NCI-H1417 treated with DMSO at 0.1 percent for 48 hours (cell line): ENCODE measurements around the gene CHSY3.

ENCODE experiments used
- DNase-seq: peaks from one replicate; lab custom pipeline; 2025; lab: John Stamatoyannopoulos, UW

Gene CHSY3

GRCh38 chr5:129945774-129946270, 41.6 kb downstream of the CHSY3 start:
- no peak for DNase-seq

GRCh38 chr5:129951039-129951438, 46.8 kb downstream of the CHSY3 start:
- no peak for DNase-seq

- DNase-seq: no peak
Measured at GRCh38 chr5:129958581-129958980, 54.3 kb downstream of the CHSY3 start.

- DNase-seq: no peak
Measured at GRCh38 chr5:129960831-129961230, 56.6 kb downstream of the CHSY3 start.

GRCh38 chr5:129962506-129962905, 58.2 kb downstream of the CHSY3 start:
- DNase-seq: no peak

- no peak for DNase-seq
Measured at GRCh38 chr5:129963359-129963758, 59.1 kb downstream of the CHSY3 start.

GRCh38 chr5:129966071-129966470, 61.8 kb downstream of the CHSY3 start:
- no peak for DNase-seq

- DNase-seq: no peak
Measured at GRCh38 chr5:129971714-129972113, 67.4 kb downstream of the CHSY3 start.

- no peak for DNase-seq
Measured at GRCh38 chr5:129972465-129973141, 68.3 kb downstream of the CHSY3 start.

GRCh38 chr5:129973716-129974426, 69.6 kb downstream of the CHSY3 start:
- DNase-seq: no peak

GRCh38 chr5:129977810-129978209, 73.5 kb downstream of the CHSY3 start:
- DNase-seq: no peak

- DNase-seq: no peak
Measured at GRCh38 chr5:129978270-129978669, 74.0 kb downstream of the CHSY3 start.

GRCh38 chr5:129988453-129988852, 84.2 kb downstream of the CHSY3 start:
- no peak for DNase-seq

- DNase-seq: no peak
Measured at GRCh38 chr5:129991780-129992179, 87.5 kb downstream of the CHSY3 start.

- no peak for DNase-seq
Measured at GRCh38 chr5:129996896-129997295, 92.6 kb downstream of the CHSY3 start.

GRCh38 chr5:130000460-130000859, 96.2 kb downstream of the CHSY3 start:
- no peak for DNase-seq

GRCh38 chr5:130002183-130002582, 97.9 kb downstream of the CHSY3 start:
- no peak for DNase-seq

GRCh38 chr5:130002876-130003275, 98.6 kb downstream of the CHSY3 start:
- DNase-seq: no peak

GRCh38 chr5:130011986-130012385, 107.7 kb downstream of the CHSY3 start:
- no peak for DNase-seq

- DNase-seq: no peak
Measured at GRCh38 chr5:130017173-130017572, 112.9 kb downstream of the CHSY3 start.

- no peak for DNase-seq
Measured at GRCh38 chr5:130018641-130019040, 114.4 kb downstream of the CHSY3 start.

- DNase-seq: no peak
Measured at GRCh38 chr5:130021000-130021399, 116.7 kb downstream of the CHSY3 start.

GRCh38 chr5:130021876-130022275, 117.6 kb downstream of the CHSY3 start:
- no peak for DNase-seq

- DNase-seq: no peak
Measured at GRCh38 chr5:130023604-130024003, 119.3 kb downstream of the CHSY3 start.
